ENCODE measurements around the gene NME5. TPM values are rescaled to one million over a fixed set of nuclear protein-coding genes. Genes with fewer than 3 reads are reported as not detected.
"Not testable (repeated sequence)": the region's sequence is repeated elsewhere in the genome, so short reads cannot be mapped to it uniquely, and the experiment has no call there.

Gene NME5, protein sequence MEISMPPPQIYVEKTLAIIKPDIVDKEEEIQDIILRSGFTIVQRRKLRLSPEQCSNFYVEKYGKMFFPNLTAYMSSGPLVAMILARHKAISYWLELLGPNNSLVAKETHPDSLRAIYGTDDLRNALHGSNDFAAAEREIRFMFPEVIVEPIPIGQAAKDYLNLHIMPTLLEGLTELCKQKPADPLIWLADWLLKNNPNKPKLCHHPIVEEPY
- 11.1 TPM for total RNA-seq

GRCh38 chr5:138138949-138139780 lies at the start of gene NME5:
Gene NME5, minus strand, starts transcription at chr5:138139428. Its CDS starts 648 bp downstream, at chr5:138138780.
- peak; percentile 74 for DNase-seq (ENCODE audit: low spot score)

DNA sequence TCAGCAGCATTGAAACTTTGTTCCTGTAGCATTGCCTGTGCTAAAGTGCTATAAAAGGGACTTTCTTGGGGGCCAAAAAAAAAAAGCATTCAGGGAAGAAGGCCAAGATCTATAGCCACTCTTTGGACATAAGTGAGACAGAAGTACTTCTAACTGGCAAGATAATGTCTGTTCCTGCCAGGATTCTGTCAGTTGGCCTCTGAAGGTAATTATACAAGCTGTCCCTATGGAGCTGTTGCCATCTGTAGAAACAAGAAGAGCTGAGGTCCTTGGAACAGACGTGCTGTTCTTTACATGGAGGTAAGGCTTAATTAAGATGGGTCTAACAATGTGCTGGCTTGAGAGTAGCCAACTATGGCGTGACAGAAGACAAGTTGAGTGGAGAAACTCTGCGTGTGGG lies 49.4 kb upstream of the NME5 start:
- DNase-seq (ENCODE audit: low spot score): no peak

DNA sequence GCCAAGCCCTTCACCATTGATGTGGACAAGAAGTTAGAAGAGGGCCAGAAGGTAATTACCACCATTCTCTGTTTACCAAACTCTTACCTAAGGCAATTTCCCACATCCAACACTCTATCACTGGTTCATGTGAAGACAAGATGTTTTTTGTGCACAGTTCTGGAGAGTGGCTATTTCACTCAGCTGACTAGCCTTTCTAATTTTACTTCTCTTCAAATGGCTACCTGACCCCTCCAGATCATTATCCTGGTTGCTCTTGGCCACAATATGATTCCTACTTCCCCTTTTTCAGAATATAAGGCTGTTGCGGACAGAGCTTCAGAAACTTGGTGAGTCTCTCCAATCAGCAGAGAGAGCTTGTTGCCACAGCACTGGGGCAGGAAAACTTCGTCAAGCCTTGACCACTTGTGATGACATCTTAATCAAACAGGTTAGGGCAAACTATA lies 46.8 kb upstream of the NME5 start:
- DNase-seq (ENCODE audit: low spot score): no peak

DNA sequence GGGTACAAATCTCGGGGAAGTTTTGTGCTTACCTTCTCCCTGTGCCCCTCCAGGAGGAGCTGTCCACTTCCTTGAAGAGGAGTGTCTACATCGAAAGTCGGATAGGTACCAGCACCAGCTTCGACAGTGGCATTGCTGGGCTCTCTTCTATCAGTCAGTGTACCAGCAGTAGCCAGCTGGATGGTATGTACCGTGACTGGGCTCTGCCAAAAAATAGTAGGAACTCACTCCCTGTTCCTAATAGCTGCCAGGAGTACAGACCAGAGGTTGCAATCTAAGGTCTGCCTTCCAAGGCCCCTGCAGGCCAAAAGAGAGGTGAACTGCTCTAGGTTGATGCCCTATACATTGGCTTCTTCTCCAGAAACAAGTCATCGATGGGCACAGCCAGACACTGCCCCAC lies 43.6 kb upstream of the NME5 start:
- DNase-seq (ENCODE audit: low spot score): no peak

- DNase-seq (ENCODE audit: low spot score): no peak
These were observed 41.6 kb upstream of the NME5 start for GRCh38 chr5:138180841-138181240.

GRCh38 chr5:138180183-138180782 lies 41.1 kb upstream of the NME5 start:
- DNase-seq (ENCODE audit: low spot score): no peak

DNA sequence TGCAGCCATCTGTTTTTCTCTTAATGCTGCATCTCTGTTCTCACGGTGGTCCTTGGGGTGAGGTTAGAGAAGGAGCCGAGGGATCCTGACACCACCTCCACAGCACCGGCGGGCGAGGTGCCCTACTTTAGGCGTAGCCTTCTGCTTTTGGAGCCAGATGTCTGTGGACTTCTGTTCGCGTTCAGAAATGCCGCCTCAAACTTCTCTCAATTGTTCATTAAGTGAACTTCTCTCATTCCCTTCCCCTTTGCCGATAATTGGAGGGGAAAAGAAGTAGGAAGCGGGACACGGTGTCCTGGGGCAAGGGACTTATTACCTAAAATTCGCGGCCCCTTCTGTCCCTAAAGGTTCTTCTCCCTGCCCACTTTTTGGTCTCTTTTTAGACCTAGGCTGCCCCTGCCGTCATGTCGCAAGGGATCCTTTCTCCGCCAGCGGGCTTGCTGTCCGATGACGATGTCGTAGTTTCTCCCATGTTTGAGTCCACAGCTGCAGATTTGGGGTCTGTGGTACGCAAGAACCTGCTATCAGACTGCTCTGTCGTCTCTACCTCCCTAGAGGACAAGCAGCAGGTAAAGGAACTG lies 40.1 kb upstream of the NME5 start:
- no peak for DNase-seq (ENCODE audit: low spot score)

DNA sequence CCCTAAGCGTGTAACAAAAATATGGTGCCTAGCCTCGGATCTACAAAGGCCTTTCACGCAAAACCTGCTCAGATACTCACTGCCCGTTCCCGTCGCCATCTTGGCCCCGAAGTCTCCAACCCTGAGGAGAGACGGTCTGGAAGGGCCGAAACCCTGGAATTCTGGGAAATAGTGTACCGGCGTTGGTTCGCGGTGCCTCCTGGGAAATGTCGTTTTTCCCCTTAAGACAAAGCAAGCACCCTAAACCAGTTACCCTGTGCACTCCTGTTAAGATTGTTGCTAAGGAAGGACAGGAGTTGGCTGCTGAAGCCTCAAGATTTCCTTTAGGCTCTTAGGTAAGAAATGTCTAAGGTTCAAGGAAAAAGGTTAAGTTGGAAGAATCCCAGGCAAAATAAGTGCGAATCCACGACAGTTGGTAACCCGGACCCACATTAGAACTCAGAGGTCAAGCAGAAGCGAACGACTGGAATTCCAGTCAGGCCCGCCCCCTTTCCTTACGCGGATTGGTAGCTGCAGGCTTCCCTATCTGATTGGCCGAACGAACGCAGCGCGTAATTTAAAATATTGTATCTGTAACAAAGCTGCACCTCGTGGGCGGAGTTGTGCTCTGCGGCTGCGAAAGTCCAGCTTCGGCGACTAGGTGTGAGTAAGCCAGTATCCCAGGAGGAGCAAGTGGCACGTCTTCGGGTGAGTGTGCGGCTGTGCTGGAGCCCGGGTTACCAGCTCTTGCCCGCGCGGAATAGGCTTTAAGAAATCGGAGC lies 39.5 kb upstream of the NME5 start, which contains the start of the genes BRD8 and KIF20A:
BRD8 (minus strand) TSS at position 115 of the 761 bp plus-strand sequence; CDS start at position 99, 16 bp downstream.
KIF20A (plus strand) TSS at position 597 of the 761 bp plus-strand sequence. CDS start 569 bp downstream, outside the sequence.
- DNase-seq (ENCODE audit: low spot score): peak; percentile 96

DNA sequence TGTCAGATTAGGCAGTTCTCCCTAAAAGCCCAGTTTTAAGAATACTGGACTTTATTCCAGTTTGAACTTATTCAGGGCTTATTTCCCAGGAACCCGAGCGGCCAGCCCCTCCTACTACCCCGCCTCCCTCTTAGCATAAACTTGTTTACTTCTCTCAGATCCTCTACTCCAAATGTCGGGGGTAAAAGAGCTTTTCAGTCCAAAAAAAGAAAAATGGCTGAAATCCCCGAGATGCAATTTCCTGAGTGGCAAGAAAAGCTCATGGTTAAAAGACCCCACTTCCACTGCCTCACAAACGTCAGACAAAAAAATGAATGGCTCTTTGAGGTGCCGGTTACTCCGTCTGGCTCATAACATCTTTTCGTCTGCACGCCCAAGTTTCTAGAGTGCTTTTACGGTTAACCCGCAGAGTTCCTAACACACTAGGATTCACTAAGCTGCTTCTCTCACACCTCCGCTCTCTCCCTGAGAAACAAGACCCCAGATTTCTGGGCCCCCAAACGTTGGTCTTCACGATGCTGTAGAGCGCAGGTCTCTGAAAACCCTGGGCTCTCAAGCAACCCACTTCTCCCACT lies 38.8 kb upstream of the NME5 start:
- no peak for DNase-seq (ENCODE audit: low spot score)

- no peak for DNase-seq (ENCODE audit: low spot score)
These were observed 31.1 kb upstream of the NME5 start for GRCh38 chr5:138170299-138170698.

- no peak for DNase-seq (ENCODE audit: low spot score)
These were observed 29.9 kb upstream of the NME5 start for GRCh38 chr5:138169124-138169523.

DNA sequence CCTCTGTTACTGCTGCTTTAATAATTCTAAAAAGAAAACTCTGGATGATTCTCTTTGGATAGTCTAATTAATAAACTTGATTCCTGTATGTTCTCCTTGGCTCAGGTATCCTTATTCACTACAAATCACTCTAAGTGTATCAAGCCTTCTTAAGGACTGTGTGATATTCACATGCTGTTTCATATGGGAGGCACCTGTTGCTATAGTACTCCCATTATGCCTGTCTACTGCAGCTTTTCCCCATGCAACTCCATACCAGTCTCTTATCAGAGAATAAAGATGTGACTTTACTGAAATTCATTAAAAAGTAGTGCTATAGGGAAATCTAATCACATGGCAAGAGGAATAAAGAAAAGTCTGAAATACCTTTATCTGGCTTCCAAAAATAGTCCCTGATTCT lies 24.5 kb upstream of the NME5 start:
- no peak for DNase-seq (ENCODE audit: low spot score)

DNA sequence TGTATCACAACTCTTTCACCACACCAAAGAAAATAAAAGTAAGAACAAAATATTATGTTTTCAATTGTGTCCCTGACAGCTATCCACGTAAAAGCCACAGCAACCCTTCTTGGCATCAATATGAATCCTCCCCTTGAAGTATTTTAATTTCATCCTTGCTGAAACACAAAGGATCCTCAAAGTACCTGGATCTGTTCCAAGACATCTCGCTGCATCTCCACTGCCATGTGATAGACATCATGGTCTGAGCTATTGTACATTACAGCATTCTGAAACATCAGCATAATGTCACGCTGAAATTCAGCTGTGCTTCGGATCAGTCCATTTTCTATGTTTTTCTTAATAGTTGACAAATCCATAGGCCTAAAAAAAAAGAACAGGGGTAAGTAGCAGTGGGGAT lies 21.5 kb upstream of the NME5 start:
- DNase-seq (ENCODE audit: low spot score): no peak

DNA sequence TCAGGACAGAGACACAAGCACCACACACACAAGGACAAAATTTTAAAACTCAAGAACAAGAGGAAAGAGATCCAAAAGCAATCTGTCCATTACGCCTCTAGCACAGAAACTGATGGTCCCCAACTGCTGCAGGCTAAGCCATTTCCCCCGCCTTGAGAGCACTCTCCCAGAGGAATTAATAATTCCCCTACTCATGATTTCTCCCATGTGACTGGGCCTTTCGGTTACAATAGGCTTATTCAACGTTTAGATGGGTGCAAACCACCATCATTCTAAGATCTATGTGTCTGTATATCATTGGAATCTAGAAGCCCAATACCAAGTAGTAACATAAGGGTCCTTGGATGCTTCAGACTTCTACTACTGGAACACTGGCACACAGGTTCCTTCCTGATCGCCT lies 20.4 kb upstream of the NME5 start:
- no peak for DNase-seq (ENCODE audit: low spot score)

- no peak for DNase-seq (ENCODE audit: low spot score)
These were observed 18.4 kb upstream of the NME5 start for GRCh38 chr5:138157626-138158025.

DNA sequence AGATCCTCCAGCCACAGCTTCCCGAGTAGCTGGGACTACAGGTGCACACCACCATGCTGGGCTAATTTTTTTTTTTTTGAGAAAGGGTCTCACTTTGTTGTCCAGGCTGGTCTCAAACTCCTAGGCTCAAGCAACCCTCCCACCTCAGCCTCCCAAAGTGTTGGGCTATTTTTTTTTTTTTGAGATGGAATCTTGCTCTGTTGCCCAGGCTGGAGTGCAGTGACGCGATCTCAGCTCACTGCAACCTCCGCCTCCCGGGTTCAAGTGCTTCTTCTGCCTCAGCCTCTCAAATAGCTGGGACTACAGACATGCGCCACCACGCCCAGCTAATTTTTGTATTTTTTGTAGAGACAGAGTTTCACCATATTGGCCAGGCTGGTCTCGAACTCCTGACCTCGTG lies 16.7 kb upstream of the NME5 start:
- DNase-seq (ENCODE audit: low spot score): not testable (repeated sequence)

DNA sequence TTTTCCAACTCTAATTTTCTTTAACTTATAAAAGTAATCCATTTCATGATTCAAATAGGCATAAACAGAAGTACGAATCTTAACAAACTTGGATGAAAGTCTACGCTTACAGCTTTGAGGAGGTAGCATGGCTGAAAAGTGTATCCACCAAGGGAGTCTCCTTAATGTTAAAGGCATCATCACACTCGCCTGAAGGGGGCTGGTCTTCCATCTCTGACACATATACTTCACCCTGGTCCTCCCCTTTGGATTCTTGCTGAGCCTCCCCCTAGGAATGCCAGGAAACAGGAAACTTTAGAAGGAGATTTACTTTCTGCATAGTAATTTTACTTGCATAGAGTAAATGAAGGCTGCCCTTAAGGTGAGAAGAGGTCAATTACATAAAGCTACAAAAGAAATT lies 10.3 kb upstream of the NME5 start:
- no peak for DNase-seq (ENCODE audit: low spot score)

GRCh38 chr5:138148811-138149210 lies 9.6 kb upstream of the NME5 start:
- no peak for DNase-seq (ENCODE audit: low spot score)

- not testable (repeated sequence) for DNase-seq (ENCODE audit: low spot score)
These were observed 4.3 kb upstream of the NME5 start for GRCh38 chr5:138143578-138143977.

DNA sequence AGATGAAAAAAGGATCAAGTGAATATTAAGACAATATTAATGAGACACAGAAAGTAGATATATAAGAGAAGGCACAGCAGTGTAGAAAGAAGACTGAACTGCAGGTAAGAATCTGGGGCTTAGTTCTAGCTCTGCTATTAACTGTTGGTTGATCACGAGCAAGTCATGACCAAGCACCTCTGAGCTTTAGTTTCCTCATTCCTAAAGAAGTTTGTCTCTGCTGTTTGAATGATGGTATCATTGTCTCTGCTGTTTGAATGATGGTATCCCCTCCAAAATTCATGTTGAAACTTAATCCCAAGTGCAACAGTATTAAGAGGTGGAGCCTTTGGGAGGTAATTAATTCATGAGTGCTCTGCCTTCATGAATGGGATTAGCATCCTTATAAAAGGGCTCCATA lies 2.5 kb upstream of the NME5 start:
- no peak for DNase-seq (ENCODE audit: low spot score)

DNA sequence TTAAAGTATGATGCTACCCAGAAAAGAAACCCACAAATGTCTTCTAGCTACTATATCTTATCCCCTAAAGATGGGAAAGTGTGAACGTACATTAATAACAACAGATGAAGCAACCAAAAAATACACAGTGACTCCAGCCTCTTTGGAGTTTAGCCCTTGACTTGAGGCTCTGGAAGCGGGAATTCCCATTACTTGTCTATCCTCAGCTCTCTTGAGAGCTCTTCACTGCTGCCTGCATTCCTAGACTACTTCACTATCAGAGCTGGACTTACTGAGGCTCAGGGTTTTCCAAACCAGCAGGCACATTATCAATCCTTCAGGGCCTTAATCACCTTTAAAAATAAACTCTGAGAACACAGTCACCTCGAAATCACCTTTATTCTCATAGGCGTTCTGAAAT lies 1.0 kb upstream of the NME5 start:
- DNase-seq (ENCODE audit: low spot score): no peak

Measured in ureter (tissue), 1 donor.